CD14-positive monocyte (primary cell): ENCODE results near the gene RS1. TPM values are rescaled to one million over a fixed set of nuclear protein-coding genes. Genes with fewer than 3 reads are reported as not detected.

Source experiments
- DNase-seq, 3 donors: peaks; one replicate each; pipeline ENCODE4 v3.0.0-alpha.2; 2011 to 2022
- H2AFZ ChIP-seq: 2 replicates; pipeline ENCODE4 v1.6.0; 2012; ENCODE audit warnings: mild to moderate bottlenecking, low read depth, low read length, inconsistent platforms; ENCODE audit not compliant: insufficient read depth, poor library complexity, severe bottlenecking
- H3K27ac ChIP-seq, 2 donors: 1 replicate in 1 of 2; 2 replicates in 1 of 2; pipeline ENCODE4 v1.5.1; 2012 to 2013; ENCODE audit warnings: low read length in 2 of 2, control low read depth in 1 of 2, inconsistent platforms in 1 of 2, low read depth in 1 of 2, mild to moderate bottlenecking in 1 of 2
- H3K27me3 ChIP-seq, 2 donors: one replicate each; pipeline versions ENCODE4 v1.6.0 to v1.6.1; 2011 to 2013; ENCODE audit warnings: low read length in 2 of 2; ENCODE audit not compliant: control insufficient read depth in 2 of 2, insufficient read depth in 2 of 2
- H3K36me3 ChIP-seq, 2 donors: replicated peaks in 1 of 2; 1 replicate in 1 of 2; 2 replicates in 1 of 2; pipeline versions ENCODE4 v1.5.1 to v1.6.1; 2012 to 2013; ENCODE audit warnings: low read length in 2 of 2, control low read depth in 1 of 2, inconsistent platforms in 1 of 2, mild to moderate bottlenecking in 1 of 2; ENCODE audit not compliant: insufficient read depth in 2 of 2, control insufficient read depth in 1 of 2
- H3K4me1 ChIP-seq, 2 donors: 1 replicate in 1 of 2; 2 replicates in 1 of 2; pipeline versions ENCODE4 v1.5.1 to v1.6.1; 2012 to 2013; ENCODE audit warnings: low read length in 2 of 2, control low read depth in 1 of 2, inconsistent platforms in 1 of 2, mild to moderate bottlenecking in 1 of 2, moderate library complexity in 1 of 2; ENCODE audit not compliant: insufficient read depth in 2 of 2, control insufficient read depth in 1 of 2
- H3K4me2 ChIP-seq: replicated peaks from 2 replicates; pipeline ENCODE3; 2012; ENCODE audit warnings: low read length, moderate library complexity, mild to moderate bottlenecking; ENCODE audit not compliant: poor library complexity, severe bottlenecking; ENCODE audit errors: extremely low read depth
- H3K4me3 ChIP-seq, 3 experiments: fragments of 200-600 bp in 1 of 3; sonication (generic) in 1 of 3; replicated peaks in 1 of 3; 1 replicate in 2 of 3; 2 replicates in 1 of 3; pipeline ENCODE4 v1.5.1; 2011 to 2013; ENCODE audit warnings: low read length in 3 of 3, mild to moderate bottlenecking in 3 of 3, control low read depth in 2 of 3, low read depth in 2 of 3, inconsistent platforms in 1 of 3, moderate library complexity in 1 of 3
- H3K79me2 ChIP-seq: 2 replicates; pipeline ENCODE4 v1.6.0; 2012; ENCODE audit warnings: mild to moderate bottlenecking, control low read depth, inconsistent platforms, low read length, moderate library complexity; ENCODE audit not compliant: insufficient read depth
- H3K9ac ChIP-seq: 2 replicates; pipeline ENCODE4 v1.6.0; 2017; ENCODE audit warnings: low read length, mild to moderate bottlenecking; ENCODE audit not compliant: insufficient read depth, poor library complexity, severe bottlenecking
- H3K9me3 ChIP-seq, 2 donors: replicated peaks in 1 of 2; 1 replicate in 1 of 2; 2 replicates in 1 of 2; pipeline versions ENCODE4 v1.5.1 to v1.6.1; 2012 to 2013; ENCODE audit warnings: low read length in 2 of 2, control low read depth in 1 of 2; ENCODE audit not compliant: control insufficient read depth in 1 of 2, insufficient read depth in 1 of 2
- H4K20me1 ChIP-seq: 2 replicates; pipeline ENCODE4 v1.6.0; 2012; ENCODE audit warnings: mild to moderate bottlenecking, low read length, control low read depth, moderate library complexity; ENCODE audit not compliant: insufficient read depth
- H3K27ac Mint-ChIP-seq, 7 donors: one replicate each; pipeline ENCODE4 v1.8.0; 2020; ENCODE audit warnings: mild to moderate bottlenecking in 7 of 7, mixed read lengths in 7 of 7, moderate library complexity in 6 of 7, inconsistent platforms in 2 of 7
- H3K27me3 Mint-ChIP-seq, 3 donors: one replicate each; pipeline ENCODE4 v1.8.0; 2021 to 2022; ENCODE audit warnings: low read depth in 3 of 3, mild to moderate bottlenecking in 3 of 3, mixed read lengths in 3 of 3, moderate library complexity in 3 of 3, inconsistent platforms in 1 of 3
- H3K36me3 Mint-ChIP-seq, 2 donors: one replicate each; pipeline ENCODE4 v1.8.0; 2020; ENCODE audit warnings: mixed read lengths in 2 of 2, inconsistent platforms in 1 of 2, mild to moderate bottlenecking in 1 of 2
- H3K4me1 Mint-ChIP-seq: one replicate; pipeline ENCODE4 v1.8.0; 2020; ENCODE audit warnings: mild to moderate bottlenecking, mixed read lengths
- H3K4me3 Mint-ChIP-seq, 2 donors: one replicate each; pipeline ENCODE4 v1.8.0; 2020; ENCODE audit warnings: mild to moderate bottlenecking in 2 of 2, mixed read lengths in 2 of 2, moderate library complexity in 1 of 2
- H3K9me3 Mint-ChIP-seq, 7 donors: one replicate each; pipeline ENCODE4 v1.8.0; 2020 to 2022; ENCODE audit warnings: mixed read lengths in 7 of 7, mild to moderate bottlenecking in 6 of 7, moderate library complexity in 6 of 7, inconsistent platforms in 2 of 7
- WGBS: methylation state at CpG from one replicate; pipeline ENCODE4 v1.1.5; 2013; ENCODE audit warnings: missing lambda C conversion rate; ENCODE audit not compliant: insufficient coverage; 5-methylcytosine and 5-hydroxymethylcytosine counted together
- intact Hi-C, 2 donors: fragments of 100-400 bp; cut with micrococcal nuclease; formaldehyde crosslinking; loops; one replicate each; pipeline versions ENCODE4 v1.15.0 to v1.15.1; 2023
- polyA plus RNA-seq, 3 donors: library from polyadenylated mRNA; depleted of rRNA in 1 of 3; unstranded in 2 of 3; stranded (reverse) in 1 of 3; fragments of 300-500 nt in 2 of 3; fragments of >200 nt in 1 of 3; fragmentation: Illumina TruSeq in 2 of 3; gene quantifications; 1 replicate in 2 of 3; 2 replicates in 1 of 3; pipeline ENCODE4 v1.2.3, GENCODE V29; 2012 to 2021
- TF ChIP-seq, protein P1 (sequence below): fragments of 200-600 bp; IDR thresholded peaks from one replicate; pipeline ENCODE4 v1.8.0; 2022; ENCODE audit warnings: antibody characterized with exemption, mild to moderate bottlenecking

RS1 gene
- polyA plus RNA-seq, 3 donors, result 0.08 TPM; not detected in 2

DNA sequence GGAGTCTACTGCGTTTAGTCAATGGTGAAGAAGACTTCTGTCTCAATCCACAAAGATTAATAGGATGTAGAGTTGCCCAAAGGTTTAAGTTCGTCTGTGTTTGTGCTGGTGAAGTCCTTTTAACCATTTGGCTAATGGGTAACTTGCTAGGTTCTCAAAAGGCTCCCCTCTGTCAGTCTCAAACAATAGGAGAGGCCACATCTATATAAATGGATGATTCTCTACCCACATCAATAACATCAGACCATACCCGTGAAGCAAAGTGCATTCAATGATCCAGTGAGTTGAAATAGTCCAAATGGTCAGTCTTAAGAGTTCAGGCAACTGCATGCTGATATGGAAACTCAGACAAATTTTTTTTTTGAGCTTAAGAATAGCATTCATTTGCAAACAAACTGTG lies 28.1 kb downstream of the RS1 start:
- no peak overlapping the region for H2AFZ ChIP-seq
- H3K4me1 ChIP-seq, result peaks cover 0 to 6% of the 10 kb centered on the region in 2 donors
- no peak overlapping the region for H3K4me3 ChIP-seq
- H3K4me3 Mint-ChIP-seq, result no peak overlapping the region
- H3K27me3 Mint-ChIP-seq, result peaks cover 4 to 10% (median 6%) of the 10 kb centered on the region in 3 donors
- no peak overlapping the region for H3K27ac ChIP-seq
- no CpG with 5 or more reads among the region's 3 CpGs for WGBS
- H3K9me3 Mint-ChIP-seq, result peaks cover 0 to 4% (median 0%) of the 10 kb centered on the region in 7 donors
- H3K36me3 Mint-ChIP-seq, result no peaks in the 10 kb centered on the region
- H3K4me1 Mint-ChIP-seq, result peaks cover 5% of the 10 kb centered on the region
- TF ChIP-seq, protein P1, sequence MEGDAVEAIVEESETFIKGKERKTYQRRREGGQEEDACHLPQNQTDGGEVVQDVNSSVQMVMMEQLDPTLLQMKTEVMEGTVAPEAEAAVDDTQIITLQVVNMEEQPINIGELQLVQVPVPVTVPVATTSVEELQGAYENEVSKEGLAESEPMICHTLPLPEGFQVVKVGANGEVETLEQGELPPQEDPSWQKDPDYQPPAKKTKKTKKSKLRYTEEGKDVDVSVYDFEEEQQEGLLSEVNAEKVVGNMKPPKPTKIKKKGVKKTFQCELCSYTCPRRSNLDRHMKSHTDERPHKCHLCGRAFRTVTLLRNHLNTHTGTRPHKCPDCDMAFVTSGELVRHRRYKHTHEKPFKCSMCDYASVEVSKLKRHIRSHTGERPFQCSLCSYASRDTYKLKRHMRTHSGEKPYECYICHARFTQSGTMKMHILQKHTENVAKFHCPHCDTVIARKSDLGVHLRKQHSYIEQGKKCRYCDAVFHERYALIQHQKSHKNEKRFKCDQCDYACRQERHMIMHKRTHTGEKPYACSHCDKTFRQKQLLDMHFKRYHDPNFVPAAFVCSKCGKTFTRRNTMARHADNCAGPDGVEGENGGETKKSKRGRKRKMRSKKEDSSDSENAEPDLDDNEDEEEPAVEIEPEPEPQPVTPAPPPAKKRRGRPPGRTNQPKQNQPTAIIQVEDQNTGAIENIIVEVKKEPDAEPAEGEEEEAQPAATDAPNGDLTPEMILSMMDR, result no peak
- H3K9ac ChIP-seq, result no peak overlapping the region
- no peaks in the 10 kb centered on the region for H3K9me3 ChIP-seq
- no peak for DNase-seq
- H3K36me3 ChIP-seq, result no peaks in the 10 kb centered on the region
- no peak overlapping the region for H3K4me2 ChIP-seq
- H3K27me3 ChIP-seq, result no peaks in the 10 kb centered on the region
- H3K79me2 ChIP-seq, result no peaks in the 10 kb centered on the region
- intact Hi-C loops, result no loop called here
- no peak overlapping the region for H3K27ac Mint-ChIP-seq
- H4K20me1 ChIP-seq, result no peaks in the 10 kb centered on the region

DNA sequence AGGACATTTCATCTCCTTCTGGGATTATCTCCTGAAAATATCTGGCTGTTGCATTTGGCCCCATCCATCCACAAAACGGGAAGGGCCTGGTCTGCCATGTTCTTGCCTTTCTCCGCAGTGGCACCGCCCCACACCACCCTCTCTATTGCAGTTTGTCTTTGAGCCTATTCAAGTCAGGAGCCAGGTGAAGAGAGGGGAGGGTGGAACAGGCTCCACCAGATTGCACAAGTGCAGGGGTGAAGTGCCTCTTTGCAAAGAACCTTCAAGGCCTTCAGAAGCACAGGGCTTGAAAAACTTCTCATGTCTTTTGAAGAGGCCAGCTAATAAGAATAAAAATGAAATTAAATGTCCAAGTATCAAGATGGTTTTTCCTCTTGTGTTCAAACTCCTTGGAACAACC lies 28.7 kb downstream of the RS1 start:
- peaks cover 0 to 4% (median 0%) of the 10 kb centered on the region in 7 donors for H3K9me3 Mint-ChIP-seq
- DNase-seq, result no peak
- H3K27ac Mint-ChIP-seq, result no peak overlapping the region
- Histone ChIP-seq H3K4me2 (no peak overlapping the region), H3K4me3 (no peak overlapping the region), H3K36me3 (no peaks in the 10 kb centered on the region), H3K9ac (no peak overlapping the region), H3K27ac (no peak overlapping the region), H3K4me1 (peaks cover 0 to 6% of the 10 kb centered on the region in 2 donors), H3K9me3 (no peaks in the 10 kb centered on the region), H4K20me1 (no peaks in the 10 kb centered on the region), H3K79me2 (no peaks in the 10 kb centered on the region), H2AFZ (no peak overlapping the region), H3K27me3 (no peaks in the 10 kb centered on the region)
- H3K4me3 Mint-ChIP-seq, result no peak overlapping the region
- H3K36me3 Mint-ChIP-seq, result no peaks in the 10 kb centered on the region
- WGBS, result no CpG with 5 or more reads among the region's 3 CpGs
- intact Hi-C loops, result no loop called here
- peaks cover 4 to 10% (median 6%) of the 10 kb centered on the region in 3 donors for H3K27me3 Mint-ChIP-seq
- peaks cover 5% of the 10 kb centered on the region for H3K4me1 Mint-ChIP-seq
- TF ChIP-seq, protein P1, result no peak
